GM12874 (cell line): ENCODE results near the gene RGS7.

ENCODE experiments used
- CTCF ChIP-seq: IDR thresholded peaks from 2 replicates; pipeline ENCODE4 v1.5.1; 2011; ENCODE audit warnings: low read depth, mild to moderate bottlenecking, control low read depth, low read length, moderate library complexity; ENCODE audit not compliant: insufficient read depth

Gene RGS7

GRCh38 chr1:240803151-240803550 lies 553.9 kb downstream of the RGS7 start:
- TF ChIP-seq CTCF, result no peak

GRCh38 chr1:240802271-240802670 lies 554.7 kb downstream of the RGS7 start:
- no peak for TF ChIP-seq CTCF

GRCh38 chr1:240801442-240801841 lies 555.6 kb downstream of the RGS7 start:
- TF ChIP-seq CTCF, result no peak

- TF ChIP-seq CTCF, result no peak
Observed at GRCh38 chr1:240800291-240800690, 556.7 kb downstream of the RGS7 start.

GRCh38 chr1:240797050-240797449 lies 560.0 kb downstream of the RGS7 start:
- no peak for TF ChIP-seq CTCF

GRCh38 chr1:240794046-240794843 lies 562.8 kb downstream of the RGS7 start:
- no peak for TF ChIP-seq CTCF

GRCh38 chr1:240792915-240793529 lies 564.0 kb downstream of the RGS7 start:
- TF ChIP-seq CTCF, result no peak
